ENCODE data around the gene OSER1. TPM values are rescaled to one million over a fixed set of nuclear protein-coding genes. Genes with fewer than 3 reads are reported as not detected.

OSER1 gene
- total RNA-seq, 1 donor from 2014 or later = 51.8 TPM

DNA sequence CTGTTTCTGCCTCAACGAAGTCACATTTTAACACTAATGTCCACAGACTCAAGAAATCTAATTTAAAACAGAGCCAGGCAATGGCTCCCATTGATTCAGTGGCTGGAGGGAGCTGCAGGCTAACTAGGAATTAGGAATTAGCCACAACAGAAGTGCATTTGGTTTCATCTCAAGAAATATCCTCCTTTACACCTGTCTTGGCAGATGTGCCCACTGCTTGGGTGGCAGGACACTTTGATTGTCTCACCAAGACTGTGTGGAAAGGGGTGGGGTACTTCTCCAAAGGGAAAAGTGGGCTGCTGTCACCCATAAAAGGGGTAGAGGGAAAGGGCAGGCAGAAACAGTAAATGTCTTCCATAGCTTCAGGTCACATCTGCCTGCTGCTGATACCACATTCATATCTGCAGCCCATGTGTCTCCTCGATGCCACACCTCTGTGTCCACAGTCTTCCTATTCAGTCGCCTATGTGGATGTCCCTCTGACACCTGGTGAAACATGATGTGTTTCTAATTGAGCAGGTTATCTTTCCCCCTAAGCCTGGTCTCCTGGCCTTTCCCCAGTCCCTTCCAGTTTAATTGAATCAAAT lies 10.9 kb upstream of the OSER1 start:
- Histone ChIP-seq H4K20me1 (ENCODE audit: low read depth) (no peaks in the 10 kb centered on the region), H3K27ac (no peak overlapping the region), H3K4me3 (no peak overlapping the region), H3K4me2 (no peak overlapping the region), H3K36me3 (no peaks in the 10 kb centered on the region), H3K79me2 (ENCODE audit: low read depth) (no peaks in the 10 kb centered on the region), H3K9me3 (ENCODE audit: low read depth) (no peaks in the 10 kb centered on the region), H3K27me3 (no peaks in the 10 kb centered on the region), H3K4me1 (peaks cover 6% of the 10 kb centered on the region), H3F3A (ENCODE audit: low read depth) (no peaks in the 10 kb centered on the region), H2AFZ (replicated peaks) (no peak overlapping the region), H3K9ac (no peak overlapping the region)
- no peak overlapping the region for H3K27ac Mint-ChIP-seq
- H3K27me3 Mint-ChIP-seq (ENCODE audit: insufficient read depth, low read depth) = no peaks in the 10 kb centered on the region
- H3K9me3 Mint-ChIP-seq = no peaks in the 10 kb centered on the region
- DNase-seq (ENCODE audit: low spot score) = no peak
- no peaks in the 10 kb centered on the region for H3K36me3 Mint-ChIP-seq
- peaks cover 16% of the 10 kb centered on the region for H3K4me1 Mint-ChIP-seq
- TF ChIP-seq EZH2 (IDR thresholded peaks at IDR 0.05) (no peak), EZH2phosphoT487 (IDR thresholded peaks at IDR 0.05) (no peak)
- TF ChIP-seq, protein P1, sequence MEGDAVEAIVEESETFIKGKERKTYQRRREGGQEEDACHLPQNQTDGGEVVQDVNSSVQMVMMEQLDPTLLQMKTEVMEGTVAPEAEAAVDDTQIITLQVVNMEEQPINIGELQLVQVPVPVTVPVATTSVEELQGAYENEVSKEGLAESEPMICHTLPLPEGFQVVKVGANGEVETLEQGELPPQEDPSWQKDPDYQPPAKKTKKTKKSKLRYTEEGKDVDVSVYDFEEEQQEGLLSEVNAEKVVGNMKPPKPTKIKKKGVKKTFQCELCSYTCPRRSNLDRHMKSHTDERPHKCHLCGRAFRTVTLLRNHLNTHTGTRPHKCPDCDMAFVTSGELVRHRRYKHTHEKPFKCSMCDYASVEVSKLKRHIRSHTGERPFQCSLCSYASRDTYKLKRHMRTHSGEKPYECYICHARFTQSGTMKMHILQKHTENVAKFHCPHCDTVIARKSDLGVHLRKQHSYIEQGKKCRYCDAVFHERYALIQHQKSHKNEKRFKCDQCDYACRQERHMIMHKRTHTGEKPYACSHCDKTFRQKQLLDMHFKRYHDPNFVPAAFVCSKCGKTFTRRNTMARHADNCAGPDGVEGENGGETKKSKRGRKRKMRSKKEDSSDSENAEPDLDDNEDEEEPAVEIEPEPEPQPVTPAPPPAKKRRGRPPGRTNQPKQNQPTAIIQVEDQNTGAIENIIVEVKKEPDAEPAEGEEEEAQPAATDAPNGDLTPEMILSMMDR (IDR thresholded peaks at IDR 0.05) = no peak
- no peak overlapping the region for H3K4me3 Mint-ChIP-seq

DNA sequence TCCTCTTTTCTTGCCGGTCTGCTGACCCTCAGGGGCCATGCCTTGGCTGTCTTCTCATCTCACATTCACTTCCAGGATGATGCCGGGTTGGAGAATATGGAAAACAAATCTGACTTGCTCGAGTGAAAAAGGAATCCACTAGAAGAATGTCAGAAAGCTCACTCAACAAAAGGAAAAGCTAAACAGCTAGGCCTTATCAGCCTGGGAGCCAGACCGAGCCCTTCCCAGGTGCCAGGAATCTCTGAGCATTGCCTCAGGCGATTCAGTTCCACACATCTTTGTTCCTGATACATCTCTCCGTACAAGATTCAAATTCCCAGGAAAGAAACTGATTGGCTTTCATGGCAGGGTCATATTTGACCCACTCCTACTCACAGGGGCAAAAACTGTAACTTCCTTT lies 9.2 kb upstream of the OSER1 start:
- Histone ChIP-seq H3K79me2 (ENCODE audit: low read depth) (no peaks in the 10 kb centered on the region), H3K27ac (no peak overlapping the region), H3K36me3 (no peaks in the 10 kb centered on the region), H3K9ac (no peak overlapping the region), H3K4me3 (no peak overlapping the region), H3K9me3 (ENCODE audit: low read depth) (no peaks in the 10 kb centered on the region), H4K20me1 (ENCODE audit: low read depth) (no peaks in the 10 kb centered on the region), H3K27me3 (no peaks in the 10 kb centered on the region), H3K4me1 (peaks cover 6% of the 10 kb centered on the region), H3F3A (ENCODE audit: low read depth) (no peaks in the 10 kb centered on the region), H2AFZ (replicated peaks) (no peak overlapping the region), H3K4me2 (no peak overlapping the region)
- no peak overlapping the region for H3K27ac Mint-ChIP-seq
- TF ChIP-seq, protein P1 (IDR thresholded peaks at IDR 0.05) = no peak
- TF ChIP-seq EZH2 (IDR thresholded peaks at IDR 0.05) = no peak
- TF ChIP-seq EZH2phosphoT487 (IDR thresholded peaks at IDR 0.05) = no peak
- no peaks in the 10 kb centered on the region for H3K9me3 Mint-ChIP-seq
- no peak for DNase-seq (ENCODE audit: low spot score)
- no peak overlapping the region for H3K4me3 Mint-ChIP-seq
- no peaks in the 10 kb centered on the region for H3K36me3 Mint-ChIP-seq
- H3K27me3 Mint-ChIP-seq (ENCODE audit: insufficient read depth, low read depth) = no peaks in the 10 kb centered on the region
- peaks cover 18% of the 10 kb centered on the region for H3K4me1 Mint-ChIP-seq

DNA sequence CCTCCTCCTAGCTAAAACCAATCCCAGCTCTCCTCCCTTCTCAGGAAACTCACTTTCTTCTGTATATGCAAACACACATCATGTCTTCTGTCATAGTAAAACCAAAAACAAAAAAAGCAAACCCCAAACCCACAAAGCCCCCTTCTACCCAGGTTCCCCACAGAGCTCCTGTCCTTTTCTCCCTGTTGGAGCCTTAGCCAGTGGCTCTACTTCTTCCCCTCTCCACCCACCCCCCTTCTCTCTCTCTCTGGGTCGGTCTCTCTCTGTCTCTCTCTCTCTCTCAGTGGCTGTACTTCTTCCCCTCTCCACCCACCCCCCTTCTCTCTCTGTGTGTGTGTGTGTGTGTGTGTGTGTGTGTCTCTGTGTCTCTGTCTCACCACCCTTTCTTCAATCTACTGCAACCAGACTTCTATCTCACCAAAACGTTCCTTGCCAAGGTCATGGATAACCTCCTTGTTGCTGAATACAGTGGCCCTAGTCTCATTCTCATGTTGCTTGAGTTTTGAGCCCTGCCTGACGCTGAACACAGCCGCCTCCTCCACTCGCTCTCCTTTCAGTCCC lies 8.7 kb upstream of the OSER1 start:
- H3K36me3 ChIP-seq = no peaks in the 10 kb centered on the region
- no peaks in the 10 kb centered on the region for H3K9me3 ChIP-seq (ENCODE audit: low read depth)
- H2AFZ ChIP-seq (replicated peaks) = no peak overlapping the region
- Mint-ChIP-seq H3K4me1 (peaks cover 18% of the 10 kb centered on the region), H3K4me3 (no peak overlapping the region), H3K36me3 (no peaks in the 10 kb centered on the region), H3K9me3 (no peaks in the 10 kb centered on the region), H3K27ac (no peak overlapping the region), H3K27me3 (ENCODE audit: insufficient read depth, low read depth) (no peaks in the 10 kb centered on the region)
- H3K4me3 ChIP-seq = no peak overlapping the region
- no peak overlapping the region for H3K27ac ChIP-seq
- no peak overlapping the region for H3K4me2 ChIP-seq
- TF ChIP-seq EZH2 (IDR thresholded peaks at IDR 0.05) = no peak
- TF ChIP-seq, protein P1 (IDR thresholded peaks at IDR 0.05) = no peak
- no peak for TF ChIP-seq EZH2phosphoT487 (IDR thresholded peaks at IDR 0.05)
- H4K20me1 ChIP-seq (ENCODE audit: low read depth) = no peaks in the 10 kb centered on the region
- no peaks in the 10 kb centered on the region for H3K79me2 ChIP-seq (ENCODE audit: low read depth)
- no peak for DNase-seq (ENCODE audit: low spot score)
- H3K27me3 ChIP-seq = no peaks in the 10 kb centered on the region
- H3F3A ChIP-seq (ENCODE audit: low read depth) = no peaks in the 10 kb centered on the region
- no peak overlapping the region for H3K9ac ChIP-seq
- H3K4me1 ChIP-seq = peaks cover 6% of the 10 kb centered on the region

Measured in neural progenitor cell (in vitro differentiated cells).